GM12878 (cell line): ENCODE data around the gene SRSF12. TPM values are rescaled to one million over a fixed set of nuclear protein-coding genes. Genes with fewer than 3 reads are reported as not detected.

ENCODE experiments used
- ATAC-seq: fragments of 200-7000 bp; cut with Tn5 transposase; 3 replicates; pipeline ENCODE4 v1.9.1; 2020; ENCODE audit warnings: mild to moderate bottlenecking, moderate library complexity
- BruUV-seq: library from RNA; stranded (reverse); fragments of 400-500 nt; replicated peaks from 2 replicates; lab custom pipeline; 2021; lab: Mats Ljungman, UMichigan
- CTCF ChIA-PET: fragments of 300-600 bp; sonication (Branson Sonifier 250); formaldehyde crosslinking; extraction: SDS; loops from one replicate; lab custom pipeline; 2021; ENCODE audit warnings: inconsistent platforms; lab: Yijun Ruan, JAX
- POLR2A ChIA-PET: fragments of 350-600 bp; formaldehyde crosslinking; extraction: SDS; loops from one replicate; lab custom pipeline; 2021; ENCODE audit warnings: inconsistent platforms; lab: Charles Lee
- RAD21 ChIA-PET: fragments of 300-600 bp; sonication (Branson Sonifier 250); formaldehyde crosslinking; loops from one replicate; lab custom pipeline; 2023; ENCODE audit warnings: antibody characterized with exemption; ENCODE audit not compliant: unreplicated experiment; lab: Charles Lee
- SMC1A ChIA-PET: fragments of 300-600 bp; sonication (Branson Sonifier 250); formaldehyde crosslinking; loops from one replicate; lab custom pipeline; 2023; ENCODE audit not compliant: unreplicated experiment, uncharacterized antibody; lab: Charles Lee
- DNase-seq: peaks from one replicate; pipeline ENCODE4 v3.0.0-alpha.2; 2011; ENCODE audit warnings: low read depth, low spot score
- FAIRE-seq: peaks from 3 replicates; lab custom pipeline; 2011; peaks lifted over from hg19 to GRCh38; lab: Jason Lieb, UNC
- H2AFZ ChIP-seq: 2 replicates; pipeline ENCODE4 v1.6.0; 2011; ENCODE audit warnings: low read depth, low read length, control low read depth; ENCODE audit not compliant: control insufficient read depth
- H3K27ac ChIP-seq: 2 replicates; pipeline ENCODE4 v1.5.1; 2011; ENCODE audit warnings: control low read depth; ENCODE audit not compliant: control insufficient read depth, insufficient read depth
- H3K27me3 ChIP-seq, 2 experiments: replicated peaks in 1 of 2; 2 replicates each; pipeline versions ENCODE4 v1.6.0 to v1.6.1; 2011; ENCODE audit warnings: low read length in 1 of 2; ENCODE audit not compliant: control insufficient read depth in 2 of 2, insufficient read depth in 2 of 2
- H3K36me3 ChIP-seq, 2 experiments: 2 replicates each; pipeline ENCODE4 v1.5.1; 2011; ENCODE audit warnings: low read length in 1 of 2; ENCODE audit not compliant: control insufficient read depth in 2 of 2, insufficient read depth in 2 of 2
- H3K4me1 ChIP-seq: 2 replicates; pipeline ENCODE4 v1.6.1; 2011; ENCODE audit warnings: mild to moderate bottlenecking, low read length, moderate library complexity, mixed read lengths; ENCODE audit not compliant: control insufficient read depth, insufficient read depth
- H3K4me2 ChIP-seq: 2 replicates; pipeline ENCODE4 v1.6.0; 2011; ENCODE audit warnings: control low read depth; ENCODE audit not compliant: control insufficient read depth, insufficient read depth
- H3K4me3 ChIP-seq: fragments of 200-600 bp; sonication (generic); 2 replicates; pipeline ENCODE4 v1.5.1; 2016
- H3K79me2 ChIP-seq: 2 replicates; pipeline ENCODE4 v1.6.0; 2011; ENCODE audit warnings: low read length; ENCODE audit not compliant: control insufficient read depth, insufficient read depth
- H3K9ac ChIP-seq: 2 replicates; pipeline ENCODE4 v1.8.0; 2011; ENCODE audit warnings: low read length, control low read depth, mixed read lengths; ENCODE audit not compliant: control insufficient read depth, insufficient read depth
- H3K9me3 ChIP-seq: replicated peaks from 3 replicates; pipeline ENCODE4 v1.5.1; 2011; ENCODE audit warnings: mild to moderate bottlenecking, low read length; ENCODE audit not compliant: control insufficient read depth, insufficient read depth
- H4K20me1 ChIP-seq: 2 replicates; pipeline ENCODE4 v1.6.0; 2011; ENCODE audit not compliant: control insufficient read depth, insufficient read depth
- CTCF ChIP-seq, 3 experiments: IDR thresholded peaks in 2 of 3; conservative IDR thresholded peaks in 1 of 3; 2 replicates each; pipeline ENCODE4 v1.5.1; 2011; ENCODE audit warnings: low read depth in 3 of 3, low read length in 3 of 3, mild to moderate bottlenecking in 3 of 3, control low read depth in 2 of 3, moderate library complexity in 2 of 3, inconsistent platforms in 1 of 3, mixed read lengths in 1 of 3; ENCODE audit not compliant: control insufficient read depth in 2 of 3, insufficient read depth in 1 of 3; ENCODE audit errors: extremely low read depth in 1 of 3
- EGR1 ChIP-seq, 2 experiments: IDR thresholded peaks; 1 replicate in 1 of 2; 2 replicates in 1 of 2; pipeline ENCODE4 v1.6.1; 2011 to 2012; ENCODE audit warnings: low read depth in 2 of 2, low read length in 2 of 2, borderline replicate concordance in 1 of 2, mild to moderate bottlenecking in 1 of 2, moderate library complexity in 1 of 2
- RAD21 ChIP-seq: IDR thresholded peaks from 2 replicates; pipeline ENCODE4 v1.6.1; 2011; ENCODE audit warnings: mild to moderate bottlenecking, low read depth, low read length, moderate library complexity; ENCODE audit not compliant: insufficient read depth
- SMC3 ChIP-seq: IDR thresholded peaks from 2 replicates; pipeline ENCODE4 v1.6.1; 2011; ENCODE audit warnings: low read length, improper control_type of control experiment, borderline replicate concordance
- SPI1 ChIP-seq: IDR thresholded peaks from 2 replicates; pipeline ENCODE4 v1.6.1; 2011; ENCODE audit warnings: low read depth, mild to moderate bottlenecking, low read length, moderate library complexity, borderline replicate concordance; ENCODE audit not compliant: insufficient read depth
- in situ Hi-C: fragments of 300-500 bp; cut with MboI; formaldehyde crosslinking; loops from 9 replicates; pipeline ENCODE4 v1.14.3; 2018; ENCODE audit warnings: mixed read lengths
- intact Hi-C: fragments of 100-400 bp; cut with micrococcal nuclease; formaldehyde crosslinking; loops from one replicate; pipeline ENCODE4 v1.14.2; 2022; ENCODE audit not compliant: unreplicated experiment
- polyA plus RNA-seq, 11 experiments: library from polyadenylated mRNA; depleted of rRNA in 4 of 11; unstranded in 6 of 11; stranded (reverse) in 5 of 11; fragments of >200 nt; fragmentation: Nextera tagmentation in 4 of 11; fragmentation: Illumina TruSeq in 1 of 11; extraction: Ambion mirVana in 4 of 11; extraction: Trizol in 1 of 11; gene quantifications; 1 replicate in 1 of 11; 2 replicates in 10 of 11; pipeline versions ENCODE4 v1.2.1 to v1.2.3, GENCODE V29; 2011 to 2016; ENCODE audit warnings: inconsistent platforms in 2 of 11, missing spikeins in 2 of 11, low read depth in 1 of 11
- total RNA-seq, 4 experiments: library from RNA; depleted of rRNA in 3 of 4; stranded (reverse); fragments of >200 nt in 3 of 4; fragmentation: Illumina TruSeq in 1 of 4; extraction: Trizol in 1 of 4; gene quantifications; 2 replicates each; pipeline versions ENCODE4 v1.2.1 to v1.2.3, GENCODE V29; 2013 to 2021

Gene SRSF12
- total and polyA plus RNA-seq, 10 of the 15 experiments (the other 5 are each of a cell fraction or from before 2014, with no cell fraction given) = 0.03 to 0.23 TPM; not detected in 8

- Histone ChIP-seq H3K9ac (no peak overlapping the region), H3K36me3 (no peaks in the 10 kb centered on the region), H3K27ac (no peak overlapping the region), H3K4me1 (no peaks in the 10 kb centered on the region), H2AFZ (no peak overlapping the region), H3K9me3 (no peaks in the 10 kb centered on the region), H4K20me1 (no peaks in the 10 kb centered on the region), H3K4me3 (no peak overlapping the region), H3K27me3 (peaks cover 0 to 4% of the 10 kb centered on the region in 2 experiments; a peak in 1 of 4 replicates), H3K4me2 (no peak overlapping the region), H3K79me2 (no peaks in the 10 kb centered on the region)
- DNase-seq (no peak), ATAC-seq (peak; percentile 87), FAIRE-seq (no peak)
- TF ChIP-seq SMC3 (peak; percentile 73; the same call in 1 of the 2 replicates), SPI1 (no peak), CTCF (IDR thresholded peaks at IDR 0.05 in 2 of 3, conservative IDR thresholded peaks at IDR 0.05 in 1 of 3; ENCODE audit: control insufficient read depth in 2 of 3, extremely low read depth in 1 of 3, insufficient read depth in 1 of 3, low read depth in 3 of 3, low read length in 3 of 3) (peak; percentile 50 to 78 (median 52); a peak in 5 of 6 replicates), RAD21 (peak; percentile 87), EGR1 (IDR thresholded peaks at IDR 0.05; ENCODE audit: borderline replicate concordance in 1 of 2, low read depth in 2 of 2, low read length in 2 of 2) (no peak)
- BruUV-seq = no TSS peak
- SMC1A ChIA-PET = interaction anchor here (1.0 to 2.6 kb wide), 9 partner anchors 10 to 244 kb away, joined by 3 to 10 read pairs (median 5); no protein-coding TSS in a partner anchor
- RAD21 ChIA-PET = interaction anchor here (1.2 to 2.0 kb wide), 5 partner anchors 42 to 249 kb away, joined by 3 to 9 read pairs (median 6); partner anchors contain the start of gene PNRC1
- CTCF ChIA-PET = interaction anchor here (0.6 to 4.7 kb wide), 8 partner anchors 11 to 225 kb away, joined by 3 to 27 read pairs (median 4); partner anchors contain the start of gene PM20D2
- intact Hi-C loops = loop anchor here (1.0 to 5.0 kb wide), 3 partner anchors 120 to 253 kb away; no protein-coding TSS in a partner anchor
- in situ Hi-C loops = no loop called here
- POLR2A ChIA-PET = interaction anchor here (1.2 kb wide), 1 partner anchor 237 kb away, joined by 3 read pairs; no protein-coding TSS in a partner anchor
Measured at GRCh38 chr6:89122625-89123024, 4.8 kb upstream of the SRSF12 start.
